Calu3 (cell line): ENCODE data around the gene DDX49. TPM values are rescaled to one million over a fixed set of nuclear protein-coding genes. Genes with fewer than 3 reads are reported as not detected.

Experiments used
- Bru-seq: library from RNA; stranded (reverse); fragments of 400-500 nt; gene quantifications from one replicate; lab custom pipeline; 2021; lab: Mats Ljungman, UMichigan
- BruChase-seq, 2 experiments: library from RNA; stranded (reverse); fragments of 400-500 nt; gene quantifications; one replicate each; lab custom pipeline; 2021; lab: Mats Ljungman, UMichigan
- BruUV-seq: library from RNA; stranded (reverse); fragments of 400-500 nt; replicated peaks from 2 replicates; lab custom pipeline; 2021; lab: Mats Ljungman, UMichigan
- CTCF ChIA-PET: fragments of 300-600 bp; sonication (Branson Sonifier 250); formaldehyde crosslinking; loops from one replicate; lab custom pipeline; 2022; ENCODE audit warnings: antibody characterized with exemption; lab: Charles Lee
- DNase-seq: peaks from one replicate; pipeline ENCODE4 v3.0.0; 2022
- H3K27ac Mint-ChIP-seq: one replicate; pipeline ENCODE4 v1.8.0; 2022; ENCODE audit warnings: mixed read lengths; ENCODE audit not compliant: unreplicated experiment
- H3K27me3 Mint-ChIP-seq: one replicate; pipeline ENCODE4 v1.8.0; 2022; ENCODE audit warnings: mixed read lengths; ENCODE audit not compliant: unreplicated experiment
- H3K36me3 Mint-ChIP-seq: one replicate; pipeline ENCODE4 v1.8.0; 2022; ENCODE audit warnings: mild to moderate bottlenecking, moderate library complexity, mixed read lengths; ENCODE audit not compliant: insufficient read depth, unreplicated experiment
- H3K4me1 Mint-ChIP-seq: one replicate; pipeline ENCODE4 v1.8.0; 2022; ENCODE audit warnings: mild to moderate bottlenecking, low read depth, mixed read lengths; ENCODE audit not compliant: unreplicated experiment
- H3K4me3 Mint-ChIP-seq: one replicate; pipeline ENCODE4 v1.8.0; 2022; ENCODE audit warnings: mild to moderate bottlenecking, low read depth, moderate library complexity, mixed read lengths; ENCODE audit not compliant: unreplicated experiment
- H3K9me3 Mint-ChIP-seq: one replicate; pipeline ENCODE4 v1.8.0; 2022; ENCODE audit warnings: low read depth, mixed read lengths; ENCODE audit not compliant: unreplicated experiment
- intact Hi-C: fragments of 100-400 bp; cut with micrococcal nuclease; formaldehyde crosslinking; loops from one replicate; pipeline ENCODE4 v1.10.0; 2022; ENCODE audit not compliant: unreplicated experiment
- long read RNA-seq: library from polyadenylated mRNA; stranded (forward); transcript quantifications from one replicate; pipeline ENCODE4 v2.0.0, GENCODE V29; 2022
- total RNA-seq: library from RNA; stranded (reverse); gene quantifications from 2 replicates; pipeline ENCODE4 v1.2.3, GENCODE V29; 2022
- TF ChIP-seq, protein P1 (sequence below): fragments of 200-600 bp; IDR thresholded peaks from one replicate; pipeline ENCODE4 v1.8.0; 2022; ENCODE audit warnings: antibody characterized with exemption; ENCODE audit not compliant: unreplicated experiment

The DDX49 gene
- 34.4 and 37.3 TPM in 2 replicates for total RNA-seq
- Bru-seq, nascent RNA: percentile 59 among the genes with signal in this experiment
- BruChase-seq, experiment 1, labeled RNA remaining after a 6-hour chase: percentile 65 among the genes with signal in this experiment
- percentile 59 among the genes with signal in this experiment for BruChase-seq, experiment 2, labeled RNA remaining after a 2-hour chase
- long read RNA-seq, transcript DDX49-201 (13 exons, 1,830 nt): major isoform, 27 of 44 reads
- long read RNA-seq, partial matches to known transcripts: 3 of 44 reads
- long read RNA-seq, other reads (novel, unspliced or antisense): 12 of 44 reads

GRCh38 chr19:18919086-18919899 is at the start of gene DDX49, which contains the start of gene COPE:
Gene DDX49, plus strand, starts transcription at chr19:18919715. Its CDS starts 27 bp downstream, at chr19:18919742.
Gene COPE, minus strand, starts transcription at chr19:18919387. Its CDS starts 39 bp downstream, at chr19:18919348.
- H3K4me3 Mint-ChIP-seq: peak within 1 kb of the TSS; percentile 86
- H3K36me3 Mint-ChIP-seq: peaks cover 74% of the 10 kb centered on the region
- H3K27me3 Mint-ChIP-seq: no peaks in the 10 kb centered on the region
- TF ChIP-seq, protein P1, sequence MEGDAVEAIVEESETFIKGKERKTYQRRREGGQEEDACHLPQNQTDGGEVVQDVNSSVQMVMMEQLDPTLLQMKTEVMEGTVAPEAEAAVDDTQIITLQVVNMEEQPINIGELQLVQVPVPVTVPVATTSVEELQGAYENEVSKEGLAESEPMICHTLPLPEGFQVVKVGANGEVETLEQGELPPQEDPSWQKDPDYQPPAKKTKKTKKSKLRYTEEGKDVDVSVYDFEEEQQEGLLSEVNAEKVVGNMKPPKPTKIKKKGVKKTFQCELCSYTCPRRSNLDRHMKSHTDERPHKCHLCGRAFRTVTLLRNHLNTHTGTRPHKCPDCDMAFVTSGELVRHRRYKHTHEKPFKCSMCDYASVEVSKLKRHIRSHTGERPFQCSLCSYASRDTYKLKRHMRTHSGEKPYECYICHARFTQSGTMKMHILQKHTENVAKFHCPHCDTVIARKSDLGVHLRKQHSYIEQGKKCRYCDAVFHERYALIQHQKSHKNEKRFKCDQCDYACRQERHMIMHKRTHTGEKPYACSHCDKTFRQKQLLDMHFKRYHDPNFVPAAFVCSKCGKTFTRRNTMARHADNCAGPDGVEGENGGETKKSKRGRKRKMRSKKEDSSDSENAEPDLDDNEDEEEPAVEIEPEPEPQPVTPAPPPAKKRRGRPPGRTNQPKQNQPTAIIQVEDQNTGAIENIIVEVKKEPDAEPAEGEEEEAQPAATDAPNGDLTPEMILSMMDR: no peak
- H3K4me1 Mint-ChIP-seq: peaks cover 6% of the 10 kb centered on the region
- peak; percentile 90 for DNase-seq
- H3K9me3 Mint-ChIP-seq: no peaks in the 10 kb centered on the region
- CTCF ChIA-PET: interaction anchor here (0.5 to 1.5 kb wide), 5 partner anchors 67 to 971 kb away, joined by 3 to 10 read pairs (median 3); no protein-coding TSS in a partner anchor
- peak within 1 kb of the TSS; percentile 85 for H3K27ac Mint-ChIP-seq
- intact Hi-C loops: no loop called here
- no TSS peak for BruUV-seq

DNA sequence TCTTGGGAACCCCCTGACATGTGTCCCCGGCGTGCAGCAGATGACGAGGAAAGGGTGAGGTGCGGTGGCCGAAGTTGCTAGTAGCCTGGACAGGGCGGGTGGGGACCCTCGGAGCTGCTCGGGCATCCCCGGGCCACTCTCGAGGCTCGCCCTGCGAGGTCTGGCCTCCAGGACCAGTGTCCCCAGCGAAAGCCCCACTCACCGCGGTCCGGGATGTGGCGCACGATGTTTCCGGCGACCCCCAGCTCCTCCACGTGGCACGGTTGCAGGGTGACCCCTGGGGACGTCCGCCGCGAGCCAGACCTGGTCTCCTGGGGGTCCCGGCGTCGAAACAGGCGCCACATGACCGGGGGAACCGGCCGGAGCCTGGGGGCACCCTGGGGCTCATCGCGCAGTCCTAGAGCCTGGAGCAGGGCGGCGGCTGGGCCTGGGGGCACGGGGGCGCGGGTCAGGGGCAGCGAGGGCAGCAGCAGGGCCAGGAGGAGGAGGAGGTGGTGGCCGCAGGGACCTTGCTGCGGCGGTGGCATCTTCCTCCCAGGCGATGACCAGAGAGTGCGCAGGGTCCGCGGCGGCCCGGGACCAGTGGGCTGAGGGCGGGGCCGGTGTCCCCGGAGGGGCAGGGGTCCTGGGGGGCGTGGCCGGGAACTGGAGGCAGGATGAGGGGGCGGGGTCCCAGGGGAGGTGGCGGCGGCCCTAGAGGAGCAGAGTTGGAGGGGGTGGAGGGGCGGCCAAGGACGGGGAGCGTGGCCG is 49.6 kb upstream of the DDX49 start:
- H3K36me3 Mint-ChIP-seq: peaks cover 43% of the 10 kb centered on the region
- BruUV-seq: no TSS peak
- no peaks in the 10 kb centered on the region for H3K27me3 Mint-ChIP-seq
- TF ChIP-seq, protein P1: no peak
- CTCF ChIA-PET: no interaction called here
- intact Hi-C loops: no loop called here
- H3K4me1 Mint-ChIP-seq: no peaks in the 10 kb centered on the region
- H3K4me3 Mint-ChIP-seq: no peak overlapping the region
- H3K9me3 Mint-ChIP-seq: no peaks in the 10 kb centered on the region
- no peak for DNase-seq
- H3K27ac Mint-ChIP-seq: no peak overlapping the region

GRCh38 chr19:18870531-18871172 is 48.9 kb upstream of the DDX49 start:
- Mint-ChIP-seq H3K4me1 (no peaks in the 10 kb centered on the region), H3K27me3 (no peaks in the 10 kb centered on the region), H3K9me3 (no peaks in the 10 kb centered on the region), H3K4me3 (no peak overlapping the region), H3K27ac (no peak overlapping the region), H3K36me3 (peaks cover 37% of the 10 kb centered on the region)
- DNase-seq: no peak
- CTCF ChIA-PET: no interaction called here
- TF ChIP-seq, protein P1: no peak
- BruUV-seq: no TSS peak
- intact Hi-C loops: no loop called here
